ENCODE results near the gene GALNTL6. TPM values are rescaled to one million over a fixed set of nuclear protein-coding genes. Genes with fewer than 3 reads are reported as not detected.

The GALNTL6 gene
- total RNA-seq, 1 donor from 2014 or later, result 0.34 TPM

- H3K27ac Mint-ChIP-seq (ENCODE audit: unreplicated experiment), result no peak overlapping the region
- H3K4me1 Mint-ChIP-seq (ENCODE audit: low read depth, unreplicated experiment), result no peaks in the 10 kb centered on the region
- H3K36me3 Mint-ChIP-seq (ENCODE audit: unreplicated experiment), result no peaks in the 10 kb centered on the region
- H3K4me3 Mint-ChIP-seq (ENCODE audit: unreplicated experiment), result no peak overlapping the region
- no peak for TF ChIP-seq CTCF (IDR thresholded peaks at IDR 0.05; ENCODE audit: partially characterized antibody, unreplicated experiment)
- peaks cover 1% of the 10 kb centered on the region for H3K27me3 Mint-ChIP-seq (ENCODE audit: unreplicated experiment)
- DNase-seq, result no peak
- H3K9me3 Mint-ChIP-seq (ENCODE audit: unreplicated experiment), result no peaks in the 10 kb centered on the region
Measured at GRCh38 chr4:172390331-172390730, 577.1 kb downstream of the GALNTL6 start.

GRCh38 chr4:172392741-172393140 is 579.5 kb downstream of the GALNTL6 start:
- H3K9me3 Mint-ChIP-seq (ENCODE audit: unreplicated experiment), result no peaks in the 10 kb centered on the region
- TF ChIP-seq CTCF (IDR thresholded peaks at IDR 0.05; ENCODE audit: partially characterized antibody, unreplicated experiment), result no peak
- H3K4me3 Mint-ChIP-seq (ENCODE audit: unreplicated experiment), result no peak overlapping the region
- no peaks in the 10 kb centered on the region for H3K36me3 Mint-ChIP-seq (ENCODE audit: unreplicated experiment)
- no peaks in the 10 kb centered on the region for H3K4me1 Mint-ChIP-seq (ENCODE audit: low read depth, unreplicated experiment)
- no peaks in the 10 kb centered on the region for H3K27me3 Mint-ChIP-seq (ENCODE audit: unreplicated experiment)
- no peak overlapping the region for H3K27ac Mint-ChIP-seq (ENCODE audit: unreplicated experiment)
- DNase-seq, result no peak

- Mint-ChIP-seq H3K4me3 (ENCODE audit: unreplicated experiment) (no peak overlapping the region), H3K27me3 (ENCODE audit: unreplicated experiment) (no peaks in the 10 kb centered on the region), H3K9me3 (ENCODE audit: unreplicated experiment) (no peaks in the 10 kb centered on the region), H3K27ac (ENCODE audit: unreplicated experiment) (no peak overlapping the region), H3K4me1 (ENCODE audit: low read depth, unreplicated experiment) (no peaks in the 10 kb centered on the region), H3K36me3 (ENCODE audit: unreplicated experiment) (no peaks in the 10 kb centered on the region)
- DNase-seq, result no peak
- no peak for TF ChIP-seq CTCF (IDR thresholded peaks at IDR 0.05; ENCODE audit: partially characterized antibody, unreplicated experiment)
Measured at GRCh38 chr4:172393220-172393619, 580.0 kb downstream of the GALNTL6 start.

GRCh38 chr4:172404676-172405075 is 591.5 kb downstream of the GALNTL6 start:
- no peak for DNase-seq
- TF ChIP-seq CTCF (IDR thresholded peaks at IDR 0.05; ENCODE audit: partially characterized antibody, unreplicated experiment), result no peak
- H3K4me1 Mint-ChIP-seq (ENCODE audit: low read depth, unreplicated experiment), result peaks cover 3% of the 10 kb centered on the region
- no peak overlapping the region for H3K27ac Mint-ChIP-seq (ENCODE audit: unreplicated experiment)
- no peak overlapping the region for H3K4me3 Mint-ChIP-seq (ENCODE audit: unreplicated experiment)
- H3K36me3 Mint-ChIP-seq (ENCODE audit: unreplicated experiment), result no peaks in the 10 kb centered on the region
- H3K9me3 Mint-ChIP-seq (ENCODE audit: unreplicated experiment), result no peaks in the 10 kb centered on the region
- no peaks in the 10 kb centered on the region for H3K27me3 Mint-ChIP-seq (ENCODE audit: unreplicated experiment)

GRCh38 chr4:172410363-172410762 is 597.2 kb downstream of the GALNTL6 start:
- Mint-ChIP-seq H3K27ac (ENCODE audit: unreplicated experiment) (no peak overlapping the region), H3K27me3 (ENCODE audit: unreplicated experiment) (no peaks in the 10 kb centered on the region), H3K9me3 (ENCODE audit: unreplicated experiment) (no peaks in the 10 kb centered on the region), H3K4me3 (ENCODE audit: unreplicated experiment) (no peak overlapping the region), H3K36me3 (ENCODE audit: unreplicated experiment) (no peaks in the 10 kb centered on the region), H3K4me1 (ENCODE audit: low read depth, unreplicated experiment) (no peaks in the 10 kb centered on the region)
- no peak for DNase-seq
- TF ChIP-seq CTCF (IDR thresholded peaks at IDR 0.05; ENCODE audit: partially characterized antibody, unreplicated experiment), result no peak

All from glutamatergic neuron (in vitro differentiated cells).